ENCODE measurements around the gene PPBP.

GRCh38 chr4:73936969-73937368 is 51.0 kb downstream of the PPBP start:
- TF ChIP-seq CTCF (IDR thresholded peaks at IDR 0.05) (no peak), POLR2AphosphoS5 (IDR thresholded peaks at IDR 0.05) (no peak)
